Testis (tissue), 2 donors: Measurements from ENCODE around the gene WFDC10A.

ENCODE experiments used
- POLR2A ChIP-seq: fragments of 450-650 bp; IDR thresholded peaks from one replicate; pipeline ENCODE4 v1.6.1; 2017; ENCODE audit warnings: antibody characterized with exemption, mild to moderate bottlenecking, moderate library complexity
- TF ChIP-seq, protein P1 (sequence below), 3 experiments: fragments of 450-650 bp in 2 of 3; fragments of 200-600 bp in 1 of 3; sonication (generic) in 1 of 3; IDR thresholded peaks; one replicate each; pipeline ENCODE4 v1.5.1; 2016 to 2019; ENCODE audit warnings: antibody characterized with exemption in 3 of 3, mild to moderate bottlenecking in 2 of 3, moderate library complexity in 1 of 3

DNA sequence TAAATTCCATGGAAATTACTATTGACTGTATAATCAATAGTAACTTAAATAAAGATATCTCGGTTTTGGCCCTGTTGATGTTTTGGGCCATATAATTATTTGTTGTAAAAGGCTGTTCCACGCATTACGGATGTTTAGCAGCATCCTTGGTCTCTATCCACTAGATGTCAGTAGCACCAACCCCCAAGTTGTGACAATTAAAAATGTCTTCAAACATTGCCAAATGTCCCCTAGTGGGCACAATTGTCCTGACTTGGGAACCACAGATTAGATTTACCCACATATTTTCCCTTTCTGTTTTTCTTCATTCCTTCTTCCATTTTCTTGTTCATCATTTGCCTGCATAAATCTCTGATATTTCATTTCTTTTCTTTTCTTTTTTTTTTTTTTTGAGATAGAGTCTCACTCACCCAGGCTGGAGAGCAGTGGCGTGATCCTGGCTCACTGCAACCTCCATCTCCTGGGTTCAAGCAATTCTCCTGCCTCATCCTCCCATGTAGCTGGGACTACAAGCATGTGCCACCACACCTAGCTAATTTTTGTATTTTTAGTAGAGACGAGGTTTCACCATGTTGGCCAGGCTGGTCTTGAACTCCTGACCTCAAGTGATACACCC lies 36.9 kb upstream of the WFDC10A start:
- TF ChIP-seq, protein P1, sequence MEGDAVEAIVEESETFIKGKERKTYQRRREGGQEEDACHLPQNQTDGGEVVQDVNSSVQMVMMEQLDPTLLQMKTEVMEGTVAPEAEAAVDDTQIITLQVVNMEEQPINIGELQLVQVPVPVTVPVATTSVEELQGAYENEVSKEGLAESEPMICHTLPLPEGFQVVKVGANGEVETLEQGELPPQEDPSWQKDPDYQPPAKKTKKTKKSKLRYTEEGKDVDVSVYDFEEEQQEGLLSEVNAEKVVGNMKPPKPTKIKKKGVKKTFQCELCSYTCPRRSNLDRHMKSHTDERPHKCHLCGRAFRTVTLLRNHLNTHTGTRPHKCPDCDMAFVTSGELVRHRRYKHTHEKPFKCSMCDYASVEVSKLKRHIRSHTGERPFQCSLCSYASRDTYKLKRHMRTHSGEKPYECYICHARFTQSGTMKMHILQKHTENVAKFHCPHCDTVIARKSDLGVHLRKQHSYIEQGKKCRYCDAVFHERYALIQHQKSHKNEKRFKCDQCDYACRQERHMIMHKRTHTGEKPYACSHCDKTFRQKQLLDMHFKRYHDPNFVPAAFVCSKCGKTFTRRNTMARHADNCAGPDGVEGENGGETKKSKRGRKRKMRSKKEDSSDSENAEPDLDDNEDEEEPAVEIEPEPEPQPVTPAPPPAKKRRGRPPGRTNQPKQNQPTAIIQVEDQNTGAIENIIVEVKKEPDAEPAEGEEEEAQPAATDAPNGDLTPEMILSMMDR (IDR thresholded peaks at IDR 0.05): peak in 2 of 3 experiments; percentile 50 to 56
- no peak for TF ChIP-seq POLR2A
